Breast epithelium (tissue), 3 donors: ENCODE results near the gene PLXNA4.

Source experiments
- CTCF ChIP-seq, 3 donors: fragments of 450-650 bp; IDR thresholded peaks; one replicate each; pipeline ENCODE4 v1.5.1; 2016 to 2017; ENCODE audit warnings: antibody characterized with exemption in 3 of 3, mild to moderate bottlenecking in 3 of 3, moderate library complexity in 3 of 3
- POLR2AphosphoS5 ChIP-seq, 3 donors: sonication (generic); formaldehyde crosslinking; IDR thresholded peaks; one replicate each; pipeline ENCODE4 v1.6.1; 2017; ENCODE audit warnings: antibody characterized with exemption in 3 of 3

- TF ChIP-seq POLR2AphosphoS5 (IDR thresholded peaks at IDR 0.05) (no peak), CTCF (IDR thresholded peaks at IDR 0.05) (no peak)
Observed at GRCh38 chr7:132518102-132518838, 58.0 kb downstream of the PLXNA4 start.
